Measurements from ENCODE around the gene ASB3. TPM values are rescaled to one million over a fixed set of nuclear protein-coding genes. Genes with fewer than 3 reads are reported as not detected.

ASB3 gene
- polyA plus RNA-seq, 2 donors, result 5.8 to 8.0 TPM

GRCh38 chr2:53715568-53715967 lies 71.2 kb downstream of the ASB3 start:
- H3K27ac ChIP-seq (ENCODE audit: low read depth in 2 of 2, low read length in 1 of 2), result no peak overlapping the region
- H3K4me1 ChIP-seq (ENCODE audit: control insufficient read depth in 2 of 2, insufficient read depth in 2 of 2, low read length in 1 of 2), result no peaks in the 10 kb centered on the region
- no peak overlapping the region for H3K4me3 ChIP-seq (ENCODE audit: low read depth in 1 of 2, low read length in 2 of 2)
- H3K36me3 ChIP-seq (ENCODE audit: control insufficient read depth in 2 of 2, insufficient read depth in 2 of 2, low read length in 1 of 2), result peaks cover 0 to 3% of the 10 kb centered on the region in 2 donors
- H3K9me3 ChIP-seq (ENCODE audit: control insufficient read depth in 2 of 2, insufficient read depth in 1 of 2, low read depth in 1 of 2, low read length in 1 of 2), result no peaks in the 10 kb centered on the region
- H3K27me3 ChIP-seq (ENCODE audit: control insufficient read depth in 1 of 2, insufficient read depth in 2 of 2, low read length in 2 of 2), result no peaks in the 10 kb centered on the region

- peaks cover 3 to 6% of the 10 kb centered on the region in 2 donors for H3K9me3 ChIP-seq (ENCODE audit: control insufficient read depth in 2 of 2, insufficient read depth in 1 of 2, low read depth in 1 of 2, low read length in 1 of 2)
- no peaks in the 10 kb centered on the region for H3K27me3 ChIP-seq (ENCODE audit: control insufficient read depth in 1 of 2, insufficient read depth in 2 of 2, low read length in 2 of 2)
- no peak overlapping the region for H3K27ac ChIP-seq (ENCODE audit: low read depth in 2 of 2, low read length in 1 of 2)
- H3K36me3 ChIP-seq (ENCODE audit: control insufficient read depth in 2 of 2, insufficient read depth in 2 of 2, low read length in 1 of 2), result peaks cover 0 to 6% of the 10 kb centered on the region in 2 donors
- no peaks in the 10 kb centered on the region for H3K4me1 ChIP-seq (ENCODE audit: control insufficient read depth in 2 of 2, insufficient read depth in 2 of 2, low read length in 1 of 2)
- 93 to 98% methylated on average over 7 of the region's 7 CpGs for WGBS, 2 donors
- no peak overlapping the region for H3K4me3 ChIP-seq (ENCODE audit: low read depth in 1 of 2, low read length in 2 of 2)
Measured at GRCh38 chr2:53711271-53711780, 75.4 kb downstream of the ASB3 start.

- peaks cover 0 to 4% of the 10 kb centered on the region in 2 donors for H3K36me3 ChIP-seq (ENCODE audit: control insufficient read depth in 2 of 2, insufficient read depth in 2 of 2, low read length in 1 of 2)
- no peaks in the 10 kb centered on the region for H3K27me3 ChIP-seq (ENCODE audit: control insufficient read depth in 1 of 2, insufficient read depth in 2 of 2, low read length in 2 of 2)
- H3K4me3 ChIP-seq (ENCODE audit: low read depth in 1 of 2, low read length in 2 of 2), result no peak overlapping the region
- H3K9me3 ChIP-seq (ENCODE audit: control insufficient read depth in 2 of 2, insufficient read depth in 1 of 2, low read depth in 1 of 2, low read length in 1 of 2), result peaks cover 3 to 6% of the 10 kb centered on the region in 2 donors
- no peaks in the 10 kb centered on the region for H3K4me1 ChIP-seq (ENCODE audit: control insufficient read depth in 2 of 2, insufficient read depth in 2 of 2, low read length in 1 of 2)
- no peak overlapping the region for H3K27ac ChIP-seq (ENCODE audit: low read depth in 2 of 2, low read length in 1 of 2)
Measured at GRCh38 chr2:53708988-53709387, 77.8 kb downstream of the ASB3 start.

- no peaks in the 10 kb centered on the region for H3K4me1 ChIP-seq (ENCODE audit: control insufficient read depth in 2 of 2, insufficient read depth in 2 of 2, low read length in 1 of 2)
- H3K36me3 ChIP-seq (ENCODE audit: control insufficient read depth in 2 of 2, insufficient read depth in 2 of 2, low read length in 1 of 2), result no peaks in the 10 kb centered on the region
- H3K27ac ChIP-seq (ENCODE audit: low read depth in 2 of 2, low read length in 1 of 2), result no peak overlapping the region
- 98 to 100% methylated on average over 2 of the region's 2 CpGs for WGBS, 2 donors
- no peak overlapping the region for H3K4me3 ChIP-seq (ENCODE audit: low read depth in 1 of 2, low read length in 2 of 2)
- no peaks in the 10 kb centered on the region for H3K9me3 ChIP-seq (ENCODE audit: control insufficient read depth in 2 of 2, insufficient read depth in 1 of 2, low read depth in 1 of 2, low read length in 1 of 2)
- H3K27me3 ChIP-seq (ENCODE audit: control insufficient read depth in 1 of 2, insufficient read depth in 2 of 2, low read length in 2 of 2), result no peaks in the 10 kb centered on the region
Measured at GRCh38 chr2:53701221-53701620, 85.5 kb downstream of the ASB3 start.

GRCh38 chr2:53697686-53698085 lies 89.1 kb downstream of the ASB3 start:
- H3K4me1 ChIP-seq (ENCODE audit: control insufficient read depth in 2 of 2, insufficient read depth in 2 of 2, low read length in 1 of 2), result no peaks in the 10 kb centered on the region
- H3K27ac ChIP-seq (ENCODE audit: low read depth in 2 of 2, low read length in 1 of 2), result no peak overlapping the region
- H3K36me3 ChIP-seq (ENCODE audit: control insufficient read depth in 2 of 2, insufficient read depth in 2 of 2, low read length in 1 of 2), result no peaks in the 10 kb centered on the region
- H3K9me3 ChIP-seq (ENCODE audit: control insufficient read depth in 2 of 2, insufficient read depth in 1 of 2, low read depth in 1 of 2, low read length in 1 of 2), result no peaks in the 10 kb centered on the region
- WGBS, 2 donors, result 98 to 100% methylated on average over 1 of the region's 1 CpG
- H3K27me3 ChIP-seq (ENCODE audit: control insufficient read depth in 1 of 2, insufficient read depth in 2 of 2, low read length in 2 of 2), result no peaks in the 10 kb centered on the region
- H3K4me3 ChIP-seq (ENCODE audit: low read depth in 1 of 2, low read length in 2 of 2), result no peak overlapping the region

GRCh38 chr2:53697092-53697491 lies 89.7 kb downstream of the ASB3 start:
- no peak overlapping the region for H3K27ac ChIP-seq (ENCODE audit: low read depth in 2 of 2, low read length in 1 of 2)
- H3K9me3 ChIP-seq (ENCODE audit: control insufficient read depth in 2 of 2, insufficient read depth in 1 of 2, low read depth in 1 of 2, low read length in 1 of 2), result no peaks in the 10 kb centered on the region
- WGBS, 2 donors, result 88 to 93% methylated on average over 4 of the region's 4 CpGs
- H3K27me3 ChIP-seq (ENCODE audit: control insufficient read depth in 1 of 2, insufficient read depth in 2 of 2, low read length in 2 of 2), result no peaks in the 10 kb centered on the region
- H3K4me1 ChIP-seq (ENCODE audit: control insufficient read depth in 2 of 2, insufficient read depth in 2 of 2, low read length in 1 of 2), result no peaks in the 10 kb centered on the region
- no peaks in the 10 kb centered on the region for H3K36me3 ChIP-seq (ENCODE audit: control insufficient read depth in 2 of 2, insufficient read depth in 2 of 2, low read length in 1 of 2)
- H3K4me3 ChIP-seq (ENCODE audit: low read depth in 1 of 2, low read length in 2 of 2), result no peak overlapping the region

GRCh38 chr2:53695575-53695974 lies 91.2 kb downstream of the ASB3 start:
- Histone ChIP-seq H3K27ac (ENCODE audit: low read depth in 2 of 2, low read length in 1 of 2) (no peak overlapping the region), H3K4me3 (ENCODE audit: low read depth in 1 of 2, low read length in 2 of 2) (no peak overlapping the region), H3K4me1 (ENCODE audit: control insufficient read depth in 2 of 2, insufficient read depth in 2 of 2, low read length in 1 of 2) (no peaks in the 10 kb centered on the region), H3K9me3 (ENCODE audit: control insufficient read depth in 2 of 2, insufficient read depth in 1 of 2, low read depth in 1 of 2, low read length in 1 of 2) (no peaks in the 10 kb centered on the region), H3K36me3 (ENCODE audit: control insufficient read depth in 2 of 2, insufficient read depth in 2 of 2, low read length in 1 of 2) (no peaks in the 10 kb centered on the region), H3K27me3 (ENCODE audit: control insufficient read depth in 1 of 2, insufficient read depth in 2 of 2, low read length in 2 of 2) (no peaks in the 10 kb centered on the region)
- 86 to 89% methylated on average over 4 of the region's 4 CpGs for WGBS, 2 donors

- 89 to 90% methylated on average over 3 of the region's 3 CpGs for WGBS, 2 donors
- Histone ChIP-seq H3K9me3 (ENCODE audit: control insufficient read depth in 2 of 2, insufficient read depth in 1 of 2, low read depth in 1 of 2, low read length in 1 of 2) (no peaks in the 10 kb centered on the region), H3K27ac (ENCODE audit: low read depth in 2 of 2, low read length in 1 of 2) (no peak overlapping the region), H3K36me3 (ENCODE audit: control insufficient read depth in 2 of 2, insufficient read depth in 2 of 2, low read length in 1 of 2) (no peaks in the 10 kb centered on the region), H3K4me3 (ENCODE audit: low read depth in 1 of 2, low read length in 2 of 2) (no peak overlapping the region), H3K27me3 (ENCODE audit: control insufficient read depth in 1 of 2, insufficient read depth in 2 of 2, low read length in 2 of 2) (no peaks in the 10 kb centered on the region), H3K4me1 (ENCODE audit: control insufficient read depth in 2 of 2, insufficient read depth in 2 of 2, low read length in 1 of 2) (no peaks in the 10 kb centered on the region)
Measured at GRCh38 chr2:53694096-53694771, 92.5 kb downstream of the ASB3 start.

- H3K27me3 ChIP-seq (ENCODE audit: control insufficient read depth in 1 of 2, insufficient read depth in 2 of 2, low read length in 2 of 2), result no peaks in the 10 kb centered on the region
- H3K27ac ChIP-seq (ENCODE audit: low read depth in 2 of 2, low read length in 1 of 2), result no peak overlapping the region
- H3K4me1 ChIP-seq (ENCODE audit: control insufficient read depth in 2 of 2, insufficient read depth in 2 of 2, low read length in 1 of 2), result no peaks in the 10 kb centered on the region
- no peaks in the 10 kb centered on the region for H3K36me3 ChIP-seq (ENCODE audit: control insufficient read depth in 2 of 2, insufficient read depth in 2 of 2, low read length in 1 of 2)
- H3K9me3 ChIP-seq (ENCODE audit: control insufficient read depth in 2 of 2, insufficient read depth in 1 of 2, low read depth in 1 of 2, low read length in 1 of 2), result no peaks in the 10 kb centered on the region
- H3K4me3 ChIP-seq (ENCODE audit: low read depth in 1 of 2, low read length in 2 of 2), result no peak overlapping the region
- WGBS, 2 donors, result 80 to 81% methylated on average over 2 of the region's 2 CpGs
Measured at GRCh38 chr2:53690876-53691275, 95.9 kb downstream of the ASB3 start.

- no peaks in the 10 kb centered on the region for H3K9me3 ChIP-seq (ENCODE audit: control insufficient read depth in 2 of 2, insufficient read depth in 1 of 2, low read depth in 1 of 2, low read length in 1 of 2)
- no peak overlapping the region for H3K27ac ChIP-seq (ENCODE audit: low read depth in 2 of 2, low read length in 1 of 2)
- no peak overlapping the region for H3K4me3 ChIP-seq (ENCODE audit: low read depth in 1 of 2, low read length in 2 of 2)
- no peaks in the 10 kb centered on the region for H3K27me3 ChIP-seq (ENCODE audit: control insufficient read depth in 1 of 2, insufficient read depth in 2 of 2, low read length in 2 of 2)
- 65 to 67% methylated on average over 2 of the region's 2 CpGs for WGBS, 2 donors
- H3K4me1 ChIP-seq (ENCODE audit: control insufficient read depth in 2 of 2, insufficient read depth in 2 of 2, low read length in 1 of 2), result no peaks in the 10 kb centered on the region
- H3K36me3 ChIP-seq (ENCODE audit: control insufficient read depth in 2 of 2, insufficient read depth in 2 of 2, low read length in 1 of 2), result no peaks in the 10 kb centered on the region
Measured at GRCh38 chr2:53672881-53673522, 113.8 kb downstream of the ASB3 start.

All from esophagus (tissue), 2 donors.